ENCODE results near the gene SMIM20.

DNA sequence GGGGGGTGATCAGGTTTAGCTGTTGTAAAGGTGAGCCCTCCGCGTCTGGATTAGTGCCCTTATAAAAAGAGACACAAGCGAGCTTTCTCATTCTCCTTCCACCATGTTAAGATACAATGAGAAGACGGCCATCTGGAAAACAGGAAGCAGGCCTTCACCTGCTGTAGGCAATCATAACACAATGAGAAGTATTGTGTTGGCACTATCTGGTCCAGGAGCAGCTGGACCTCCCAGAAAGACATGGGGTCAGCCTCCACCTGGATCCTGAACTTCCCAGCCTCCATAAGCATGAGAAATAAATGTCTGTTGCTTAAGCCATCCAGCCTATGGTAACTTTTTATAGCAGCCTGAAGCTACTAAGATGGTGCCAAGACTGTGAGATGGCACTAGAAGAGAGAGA lies 8.6 kb upstream of the SMIM20 start:
- TF ChIP-seq, protein P1, sequence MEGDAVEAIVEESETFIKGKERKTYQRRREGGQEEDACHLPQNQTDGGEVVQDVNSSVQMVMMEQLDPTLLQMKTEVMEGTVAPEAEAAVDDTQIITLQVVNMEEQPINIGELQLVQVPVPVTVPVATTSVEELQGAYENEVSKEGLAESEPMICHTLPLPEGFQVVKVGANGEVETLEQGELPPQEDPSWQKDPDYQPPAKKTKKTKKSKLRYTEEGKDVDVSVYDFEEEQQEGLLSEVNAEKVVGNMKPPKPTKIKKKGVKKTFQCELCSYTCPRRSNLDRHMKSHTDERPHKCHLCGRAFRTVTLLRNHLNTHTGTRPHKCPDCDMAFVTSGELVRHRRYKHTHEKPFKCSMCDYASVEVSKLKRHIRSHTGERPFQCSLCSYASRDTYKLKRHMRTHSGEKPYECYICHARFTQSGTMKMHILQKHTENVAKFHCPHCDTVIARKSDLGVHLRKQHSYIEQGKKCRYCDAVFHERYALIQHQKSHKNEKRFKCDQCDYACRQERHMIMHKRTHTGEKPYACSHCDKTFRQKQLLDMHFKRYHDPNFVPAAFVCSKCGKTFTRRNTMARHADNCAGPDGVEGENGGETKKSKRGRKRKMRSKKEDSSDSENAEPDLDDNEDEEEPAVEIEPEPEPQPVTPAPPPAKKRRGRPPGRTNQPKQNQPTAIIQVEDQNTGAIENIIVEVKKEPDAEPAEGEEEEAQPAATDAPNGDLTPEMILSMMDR (IDR thresholded peaks at IDR 0.05 in 8 of 11, conservative IDR thresholded peaks at IDR 0.05 in 3 of 11): no peak
- no peak for TF ChIP-seq POLR2A (IDR thresholded peaks at IDR 0.05)

Data from spleen (tissue), 7 donors.